ENCODE results near the gene B3GALT4.

The B3GALT4 gene

DNA sequence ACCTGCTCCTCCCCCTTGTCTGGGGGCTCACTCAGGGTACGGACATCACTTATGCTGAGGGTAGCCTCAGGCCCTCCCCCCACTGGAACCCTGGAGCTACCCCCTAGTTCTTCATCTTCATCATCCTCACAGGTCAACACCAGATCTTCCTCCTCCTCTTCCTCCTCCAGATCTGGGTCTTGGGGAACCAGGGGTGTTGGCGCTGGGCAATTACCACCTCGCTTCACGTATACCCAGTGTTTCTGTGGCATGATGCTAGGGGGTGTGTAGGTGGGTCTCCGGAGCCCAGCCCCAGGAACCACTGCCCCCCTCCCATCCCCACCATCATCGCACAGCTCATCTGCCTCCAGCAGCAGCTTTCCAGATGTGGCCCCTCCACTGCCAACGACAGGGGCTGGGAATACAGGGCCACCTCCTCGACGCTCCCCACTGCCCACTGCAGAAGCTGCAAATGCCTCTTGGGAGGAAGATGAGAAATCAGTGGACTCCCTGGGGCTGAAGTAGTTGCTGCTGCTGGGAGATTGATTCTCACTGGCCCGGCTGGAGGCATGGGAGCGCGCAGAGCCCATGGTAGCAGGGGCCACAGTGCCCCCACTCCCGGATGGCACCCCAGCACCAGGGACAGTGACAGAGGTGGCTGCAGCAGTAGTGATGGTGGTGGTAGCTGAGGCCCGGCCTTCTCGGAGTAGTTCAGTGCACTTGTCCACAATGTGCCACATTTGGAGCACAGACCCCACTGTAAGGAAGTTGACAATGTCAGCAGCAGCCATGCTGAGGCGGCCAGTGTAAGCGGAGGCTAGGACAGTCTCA, 39.1 kb downstream of the B3GALT4 start:
- DNase-seq: no peak

- DNase-seq: no peak
These were observed 39.9 kb downstream of the B3GALT4 start for GRCh38 chr6:33316603-33317418.

DNA sequence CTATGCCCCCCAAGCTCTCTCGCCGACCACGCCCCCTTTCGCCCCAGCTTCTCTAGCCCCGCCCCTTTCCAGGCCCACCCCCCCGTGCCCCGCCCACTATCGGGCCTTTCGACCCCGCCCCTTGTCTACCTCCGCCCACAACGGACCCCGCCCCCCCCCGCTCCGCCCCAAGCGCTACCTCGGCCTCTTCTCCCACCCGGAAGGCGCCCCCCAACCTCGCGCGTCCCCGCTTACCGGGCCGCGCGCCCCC, 40.4 kb downstream of the B3GALT4 start:
- DNase-seq: no peak

DNA sequence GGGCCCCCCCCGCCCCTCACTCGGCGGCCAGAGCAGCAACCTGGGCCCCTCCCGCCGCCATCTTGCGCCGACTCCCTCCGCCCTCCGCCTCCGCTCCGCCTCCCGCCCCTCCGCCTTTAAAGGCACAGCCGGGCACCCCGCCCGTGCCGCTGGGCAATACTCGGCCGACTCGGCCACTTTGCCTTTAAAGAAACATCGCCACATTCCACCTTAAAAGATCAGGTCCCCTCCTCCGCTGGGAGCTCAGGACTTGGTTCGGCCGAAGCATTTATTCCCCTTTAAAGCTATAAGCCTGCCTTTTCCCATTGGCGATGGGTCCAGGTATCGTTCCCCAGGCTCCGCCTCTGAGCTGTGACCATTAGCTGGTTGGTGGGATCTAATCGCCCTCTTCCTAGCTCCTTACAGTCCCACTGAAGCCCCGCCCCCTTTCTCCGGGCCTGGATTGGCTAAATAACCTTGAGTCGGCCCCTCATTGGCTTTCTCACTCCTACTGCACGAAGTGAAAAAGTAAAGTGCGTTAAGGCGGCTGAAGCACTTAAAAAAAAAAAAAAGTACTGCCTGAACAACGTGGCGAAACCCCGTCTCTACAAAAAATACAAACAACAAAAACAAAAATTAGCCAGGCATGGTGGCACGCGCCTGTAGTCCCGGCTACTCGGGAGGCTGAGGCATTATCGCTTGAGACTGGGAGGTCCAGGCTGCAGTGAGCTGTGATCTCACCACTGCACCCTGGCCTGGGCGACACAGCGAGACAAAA, 40.9 kb downstream of the B3GALT4 start, which contains the start of gene ZBTB22:
Gene ZBTB22 (minus strand): TSS at position 76 of the 757 bp plus-strand sequence. CDS start 828 bp downstream, outside the sequence.
- DNase-seq: peak; percentile 98

- DNase-seq: no peak
These were observed 41.6 kb downstream of the B3GALT4 start for GRCh38 chr6:33318426-33319073.

GRCh38 chr6:33319939-33320314, 43.0 kb downstream of the B3GALT4 start:
- DNase-seq: no peak

GRCh38 chr6:33320315-33321181, 43.6 kb downstream of the B3GALT4 start:
- no peak for DNase-seq

GRCh38 chr6:33321227-33321626, 44.3 kb downstream of the B3GALT4 start:
- DNase-seq: no peak

GRCh38 chr6:33323623-33323948, 46.7 kb downstream of the B3GALT4 start:
- no peak for DNase-seq

- DNase-seq: no peak
These were observed 47.2 kb downstream of the B3GALT4 start for GRCh38 chr6:33324125-33324524.
